Heart right ventricle (tissue), 16 donors: ENCODE data around the gene CFAP299. TPM values are rescaled to one million over a fixed set of nuclear protein-coding genes. Genes with fewer than 3 reads are reported as not detected.

Experiments
- ATAC-seq, 8 donors: fragments of 200-7000 bp; cut with Tn5 transposase; one replicate each; pipeline ENCODE4 v1.9.1; 2020; ENCODE audit warnings: mild to moderate bottlenecking in 8 of 8, moderate library complexity in 8 of 8, moderate number of reproducible peaks in 1 of 8
- DNase-seq, 2 donors: peaks; one replicate each; pipeline ENCODE4 v3.0.0-alpha.2; 2020
- H3K27ac ChIP-seq, 10 donors: fragments of 200-600 bp; sonication (generic) in 2 of 10; one replicate each; pipeline versions ENCODE4 v1.5.0 to v1.8.0; 2020 to 2022; ENCODE audit warnings: mild to moderate bottlenecking in 3 of 10
- H3K27me3 ChIP-seq, 7 donors: fragments of 200-600 bp; one replicate each; pipeline ENCODE4 v1.8.0; 2021 to 2022; ENCODE audit warnings: mild to moderate bottlenecking in 2 of 7
- H3K36me3 ChIP-seq, 9 donors: fragments of 200-600 bp; sonication (generic) in 1 of 9; one replicate each; pipeline versions ENCODE4 v1.5.0 to v1.8.0; 2020 to 2022; ENCODE audit warnings: mild to moderate bottlenecking in 2 of 9
- H3K4me1 ChIP-seq, 9 donors: fragments of 200-600 bp; sonication (generic) in 1 of 9; one replicate each; pipeline versions ENCODE4 v1.5.0 to v1.8.0; 2020 to 2022; ENCODE audit warnings: mild to moderate bottlenecking in 4 of 9
- H3K4me3 ChIP-seq, 10 donors: fragments of 200-600 bp; sonication (generic) in 2 of 10; one replicate each; pipeline versions ENCODE4 v1.5.0 to v1.8.0; 2020 to 2022; ENCODE audit warnings: mild to moderate bottlenecking in 7 of 10, moderate library complexity in 2 of 10
- H3K9me3 ChIP-seq, 11 donors: fragments of 200-600 bp in 10 of 11; sonication (generic) in 2 of 11; one replicate each; pipeline versions ENCODE4 v1.5.0 to v1.8.0; 2013 to 2022; ENCODE audit warnings: mild to moderate bottlenecking in 2 of 11, control low read depth in 1 of 11, moderate library complexity in 1 of 11
- CTCF ChIP-seq, 9 donors: fragments of 200-600 bp; sonication (generic) in 2 of 9; IDR thresholded peaks; one replicate each; pipeline versions ENCODE4 v1.5.0 to v1.8.0; 2021 to 2022; ENCODE audit warnings: antibody characterized with exemption in 9 of 9, mild to moderate bottlenecking in 5 of 9, moderate library complexity in 1 of 9
- WGBS, 2 donors: extraction: QIAGEN DNeasy Blood & Tissue Kit; methylation state at CpG; one replicate each; pipeline ENCODE4 v1.1.7; 2013; ENCODE audit warnings: inconsistent platforms in 1 of 2; 5-methylcytosine and 5-hydroxymethylcytosine counted together
- intact Hi-C, 10 donors: fragments of 100-400 bp; cut with DNase I; formaldehyde crosslinking; loops; one replicate each; pipeline versions ENCODE4 v1.11.1 to v1.14.2; 2022
- polyA plus RNA-seq, 2 donors: library from polyadenylated mRNA; stranded (reverse); fragments of 200-250 nt; gene quantifications; one replicate each; pipeline ENCODE4 v1.2.3, GENCODE V29; 2013
- total RNA-seq, 10 donors: library from RNA; stranded (reverse); fragmentation: NEBNext Ultra II Directional in 3 of 10; extraction: Animal tissue kit (Norgen Biotek cat#: 25700) in 3 of 10; gene quantifications; one replicate each; pipeline versions ENCODE4 v1.2.1 to v1.2.4, GENCODE V29; 2021 to 2023
- donor health status: Arrhythmogenic right ventricular cardiomyopathy.
- donor health status: ischemic (EF 13 %, LVEDD 7.1; RV severe dilation, severe dysfunction).
- donor health status: healthy with polysubstance abuse.
- donor health status: DM: no; HTN: yes; CAD: no.
- donor health status: DM: no; HTN: no; CAD: no.
- donor health status: ischemic (EF 25% LVEDD 6.9; RV normal size, moderate dysfunction).
- donor health status: ischemic (EF 25% LVEDD 5.7; RV mildly dilated, moderate dysfunction).
- donor health status: healthy.
- donor health status: DM: yes; HTN: yes; CAD: no.
- donor health status: Ischemic cardiomyopathy.
- donor health status: ischemic (EF 35%, LVEDD 5.7; RV mildly dilated, moderate dysfunction).
- donor health status: nonischemic (EF 11% LVEDD 7.7; RV severe dilation, severe dysfunction).
- donor health status: DM: yes; HTN: yes; CAD: no.
- donor health status: PGD.
- donor health status: ischemic (EF 29% LVEDD 5.4; RV normal size, mild dysfunction).
- donor health status: nonischemic (EF 23%, LVEDD 6.1; RV moderate dilation, normal function).

Gene CFAP299
- total and polyA plus RNA-seq, 12 donors, result 0.93 TPM; not detected in 11

GRCh38 chr4:80751200-80751599 lies 415.7 kb downstream of the CFAP299 start:
- no peaks in the 10 kb centered on the region for H3K27me3 ChIP-seq
- no peak for TF ChIP-seq CTCF (IDR thresholded peaks at IDR 0.05)
- no peak overlapping the region for H3K4me3 ChIP-seq
- DNase-seq, result no peak
- H3K9me3 ChIP-seq, result peaks cover 0 to 3% (median 0%) of the 10 kb centered on the region in 11 donors
- no peaks in the 10 kb centered on the region for H3K36me3 ChIP-seq
- no peak for ATAC-seq
- no peak overlapping the region for H3K27ac ChIP-seq
- no peaks in the 10 kb centered on the region for H3K4me1 ChIP-seq
- intact Hi-C loops, result no loop called here

GRCh38 chr4:80767944-80768343 lies 432.4 kb downstream of the CFAP299 start:
- Histone ChIP-seq H3K4me3 (no peak overlapping the region), H3K27me3 (no peaks in the 10 kb centered on the region), H3K27ac (no peak overlapping the region), H3K36me3 (no peaks in the 10 kb centered on the region), H3K9me3 (peaks cover 0 to 16% (median 0%) of the 10 kb centered on the region in 11 donors), H3K4me1 (no peaks in the 10 kb centered on the region)
- DNase-seq (no peak), ATAC-seq (no peak)
- TF ChIP-seq CTCF (IDR thresholded peaks at IDR 0.05), result no peak
- intact Hi-C loops, result no loop called here
- WGBS, 2 donors, result 73 to 82% methylated on average over 2 of the region's 2 CpGs

GRCh38 chr4:80776168-80776567 lies 440.6 kb downstream of the CFAP299 start:
- Histone ChIP-seq H3K4me1 (no peaks in the 10 kb centered on the region), H3K36me3 (no peaks in the 10 kb centered on the region), H3K27ac (no peak overlapping the region), H3K27me3 (no peaks in the 10 kb centered on the region), H3K4me3 (no peak overlapping the region), H3K9me3 (peaks cover 0 to 4% (median 0%) of the 10 kb centered on the region in 11 donors)
- TF ChIP-seq CTCF (IDR thresholded peaks at IDR 0.05), result no peak
- ATAC-seq, result no peak
- intact Hi-C loops, result no loop called here
- 69 to 73% methylated on average over 5 of the region's 5 CpGs for WGBS, 2 donors
- DNase-seq, result no peak

- no peak for TF ChIP-seq CTCF (IDR thresholded peaks at IDR 0.05)
- WGBS, 2 donors, result 77 to 91% methylated on average over 1 of the region's 1 CpG
- no peak for ATAC-seq
- no peaks in the 10 kb centered on the region for H3K27me3 ChIP-seq
- no peaks in the 10 kb centered on the region for H3K4me1 ChIP-seq
- H3K27ac ChIP-seq, result no peak overlapping the region
- no peaks in the 10 kb centered on the region for H3K36me3 ChIP-seq
- intact Hi-C loops, result no loop called here
- no peak for DNase-seq
- no peaks in the 10 kb centered on the region for H3K9me3 ChIP-seq
- no peak overlapping the region for H3K4me3 ChIP-seq
These were observed 445.9 kb downstream of the CFAP299 start for GRCh38 chr4:80781431-80781830.

- DNase-seq (no peak), ATAC-seq (no peak)
- no peak for TF ChIP-seq CTCF (IDR thresholded peaks at IDR 0.05)
- H3K36me3 ChIP-seq, result no peaks in the 10 kb centered on the region
- no peaks in the 10 kb centered on the region for H3K27me3 ChIP-seq
- 51 to 55% methylated on average over 1 of the region's 1 CpG for WGBS, 2 donors
- intact Hi-C loops, result no loop called here
- H3K9me3 ChIP-seq, result no peaks in the 10 kb centered on the region
- no peaks in the 10 kb centered on the region for H3K4me1 ChIP-seq
- H3K27ac ChIP-seq, result no peak overlapping the region
- H3K4me3 ChIP-seq, result no peak overlapping the region
These were observed 451.8 kb downstream of the CFAP299 start for GRCh38 chr4:80787306-80787705.
